K562 (cell line): ENCODE measurements around the gene RASSF7. TPM values are rescaled to one million over a fixed set of nuclear protein-coding genes. Genes with fewer than 3 reads are reported as not detected.

ENCODE experiments used
- BRD4 ChIP-seq: fragments of 200-600 bp; sonication (generic); IDR thresholded peaks from 2 replicates; pipeline ENCODE4 v1.6.1; 2017; ENCODE audit warnings: inconsistent platforms
- FIP1L1 ChIP-seq: fragments of 200-400 bp; formaldehyde crosslinking; IDR thresholded peaks from 2 replicates; pipeline ENCODE4 v1.6.1; 2018; ENCODE audit warnings: mild to moderate bottlenecking, low read depth, low read length; ENCODE audit not compliant: poor library complexity, severe bottlenecking
- HNRNPLL ChIP-seq: fragments of 200-400 bp; formaldehyde crosslinking; IDR thresholded peaks from 2 replicates; pipeline ENCODE4 v1.6.1; 2017; ENCODE audit warnings: low read length, low read depth, mild to moderate bottlenecking; ENCODE audit not compliant: poor library complexity, severe bottlenecking
- LEF1 ChIP-seq: fragments of 450-650 bp; IDR thresholded peaks from 2 replicates; pipeline ENCODE4 v1.6.1; 2016; ENCODE audit warnings: mild to moderate bottlenecking
- MAX ChIP-seq: sonication (generic); formaldehyde crosslinking; IDR thresholded peaks from 2 replicates; pipeline ENCODE4 v1.9.0; 2022; ENCODE audit warnings: mild to moderate bottlenecking, missing genetic modification reagents
- MED1 ChIP-seq: sonication (generic); formaldehyde crosslinking; IDR thresholded peaks from 2 replicates; pipeline ENCODE4 v1.8.1; 2023; ENCODE audit warnings: missing genetic modification reagents, borderline replicate concordance
- RB1 ChIP-seq: fragments of 450-650 bp; IDR thresholded peaks from 2 replicates; pipeline ENCODE4 v1.6.1; 2017; ENCODE audit warnings: low read depth, mild to moderate bottlenecking
- RFX5 ChIP-seq: IDR thresholded peaks from 2 replicates; pipeline ENCODE4 v1.6.1; 2011; ENCODE audit warnings: low read depth, mild to moderate bottlenecking, improper control_type of control experiment, low read length
- SPI1 ChIP-seq: IDR thresholded peaks from 2 replicates; pipeline ENCODE4 v1.6.1; 2011; ENCODE audit warnings: low read depth, low read length, control low read depth, borderline replicate concordance
- SRF ChIP-seq, 2 experiments: fragments of 250-450, 450-650 bp in 1 of 2; sonication (Bioruptor Pico) in 1 of 2; sonication (generic) in 1 of 2; formaldehyde crosslinking; IDR thresholded peaks; 2 replicates each; pipeline versions ENCODE4 v1.5.0 to v1.5.1; 2020 to 2022; ENCODE audit warnings: mild to moderate bottlenecking in 1 of 2, missing genetic modification reagents in 1 of 2
- ZBTB11 ChIP-seq, 3 experiments: fragments of 200-800 bp in 1 of 3; fragments of 250-450 bp in 1 of 3; fragments of 450-650 bp in 1 of 3; sonication (Bioruptor Pico) in 1 of 3; sonication (Bioruptor generic) in 1 of 3; formaldehyde crosslinking in 1 of 3; IDR thresholded peaks; 2 replicates each; pipeline versions ENCODE4 v1.6.1 to v1.8.0; 2016 to 2022; ENCODE audit warnings: mild to moderate bottlenecking in 2 of 3, missing genetic modification characterization in 2 of 3, missing compliant biosample characterization in 1 of 3, moderate library complexity in 1 of 3
- ZBTB43 ChIP-seq: sonication (generic); formaldehyde crosslinking; IDR thresholded peaks from 2 replicates; pipeline ENCODE4 v1.8.0; 2023; ENCODE audit warnings: mild to moderate bottlenecking, missing genetic modification reagents
- ZFP30 ChIP-seq: fragments of 250-450 bp; sonication (Bioruptor Pico); IDR thresholded peaks from 2 replicates; pipeline ENCODE4 v1.8.0; 2022; ENCODE audit warnings: moderate library complexity, mild to moderate bottlenecking, inconsistent platforms, borderline replicate concordance
- ZNF146 ChIP-seq: IDR thresholded peaks from one replicate; pipeline ENCODE4 v1.6.1; 2018; ENCODE audit warnings: missing compliant biosample characterization; ENCODE audit not compliant: unreplicated experiment
- ZNF699 ChIP-seq: fragments of 250-450 bp; sonication (Bioruptor Pico); IDR thresholded peaks from 2 replicates; pipeline ENCODE4 v1.8.0; 2021; ENCODE audit warnings: mild to moderate bottlenecking, moderate library complexity; ENCODE audit not compliant: insufficient replicate concordance
- polyA plus RNA-seq, 8 experiments: library from polyadenylated mRNA; depleted of rRNA in 4 of 8; stranded (reverse) in 5 of 8; unstranded in 3 of 8; fragments of >200 nt; fragmentation: Nextera tagmentation in 2 of 8; fragmentation: Illumina TruSeq in 1 of 8; extraction: Ambion mirVana in 2 of 8; extraction: Trizol in 1 of 8; gene quantifications; 2 replicates each; pipeline versions ENCODE4 v1.2.1 to v1.2.3, GENCODE V29; 2011 to 2014; ENCODE audit warnings: inconsistent platforms in 1 of 8, missing spikeins in 1 of 8
- total RNA-seq, 7 experiments: library from RNA; depleted of rRNA in 6 of 7; stranded (reverse); fragments of >200 nt in 6 of 7; fragmentation: Illumina TruSeq in 2 of 7; extraction: Trizol in 2 of 7; gene quantifications; 2 replicates each; pipeline versions ENCODE4 v1.2.1 to v1.2.3, GENCODE V29; 2011 to 2021; ENCODE audit warnings: low replicate concordance in 1 of 7
- TF ChIP-seq, protein P1 (sequence below): fragments of 450-650 bp; IDR thresholded peaks from 2 replicates; pipeline ENCODE4 v1.6.1; 2014; ENCODE audit warnings: low read depth, mild to moderate bottlenecking, moderate library complexity, borderline replicate concordance
- TF ChIP-seq, protein P2 (sequence below): sonication (generic); formaldehyde crosslinking; IDR thresholded peaks from 2 replicates; pipeline ENCODE4 v1.8.1; 2023; ENCODE audit warnings: mild to moderate bottlenecking, missing genetic modification reagents

Gene RASSF7
- total and polyA plus RNA-seq, 9 of the 15 experiments (the other 6 are each of a cell fraction or from before 2014, with no cell fraction given), result 0.41 to 45.2 (median 18.6) TPM

GRCh38 chr11:568306-569157, 7.8 kb downstream of the RASSF7 start (continued):
- TF ChIP-seq, protein P1, sequence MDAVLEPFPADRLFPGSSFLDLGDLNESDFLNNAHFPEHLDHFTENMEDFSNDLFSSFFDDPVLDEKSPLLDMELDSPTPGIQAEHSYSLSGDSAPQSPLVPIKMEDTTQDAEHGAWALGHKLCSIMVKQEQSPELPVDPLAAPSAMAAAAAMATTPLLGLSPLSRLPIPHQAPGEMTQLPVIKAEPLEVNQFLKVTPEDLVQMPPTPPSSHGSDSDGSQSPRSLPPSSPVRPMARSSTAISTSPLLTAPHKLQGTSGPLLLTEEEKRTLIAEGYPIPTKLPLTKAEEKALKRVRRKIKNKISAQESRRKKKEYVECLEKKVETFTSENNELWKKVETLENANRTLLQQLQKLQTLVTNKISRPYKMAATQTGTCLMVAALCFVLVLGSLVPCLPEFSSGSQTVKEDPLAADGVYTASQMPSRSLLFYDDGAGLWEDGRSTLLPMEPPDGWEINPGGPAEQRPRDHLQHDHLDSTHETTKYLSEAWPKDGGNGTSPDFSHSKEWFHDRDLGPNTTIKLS, result peak; percentile 50; the same call in 1 of the 2 replicates
- TF ChIP-seq RFX5 (no peak), ZNF699 (CRISPR knock-in tag) (no peak), FIP1L1 (no peak), BRD4 (no peak), HNRNPLL (no peak), MED1 (CRISPR knock-in tag) (no peak), ZFP30 (CRISPR knock-in tag) (no peak), ZNF146 (CRISPR knock-in tag) (no peak), RB1 (peak; percentile 93), SRF (CRISPR knock-in tag; IDR thresholded peaks at IDR 0.05) (no peak), SPI1 (no peak), LEF1 (no peak), ZBTB11 (CRISPR knock-in tag; IDR thresholded peaks at IDR 0.05) (peak in 1 of 3 experiments; percentile 32; a peak in 1 of 6 replicates), ZBTB43 (CRISPR knock-in tag) (no peak), MAX (CRISPR knock-in tag) (no peak)
- TF ChIP-seq, protein P2, sequence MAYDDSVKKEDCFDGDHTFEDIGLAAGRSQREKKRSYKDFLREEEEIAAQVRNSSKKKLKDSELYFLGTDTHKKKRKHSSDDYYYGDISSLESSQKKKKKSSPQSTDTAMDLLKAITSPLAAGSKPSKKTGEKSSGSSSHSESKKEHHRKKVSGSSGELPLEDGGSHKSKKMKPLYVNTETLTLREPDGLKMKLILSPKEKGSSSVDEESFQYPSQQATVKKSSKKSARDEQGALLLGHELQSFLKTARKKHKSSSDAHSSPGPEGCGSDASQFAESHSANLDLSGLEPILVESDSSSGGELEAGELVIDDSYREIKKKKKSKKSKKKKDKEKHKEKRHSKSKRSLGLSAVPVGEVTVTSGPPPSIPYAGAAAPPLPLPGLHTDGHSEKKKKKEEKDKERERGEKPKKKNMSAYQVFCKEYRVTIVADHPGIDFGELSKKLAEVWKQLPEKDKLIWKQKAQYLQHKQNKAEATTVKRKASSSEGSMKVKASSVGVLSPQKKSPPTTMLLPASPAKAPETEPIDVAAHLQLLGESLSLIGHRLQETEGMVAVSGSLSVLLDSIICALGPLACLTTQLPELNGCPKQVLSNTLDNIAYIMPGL, result no peak
